Stimulated activated CD8-positive, alpha-beta memory T cell treated with anti-CD3 and anti-CD28 coated beads, Interleukin-7, amount 100 ng/mL, for 1 hour (primary cell): Measurements from ENCODE around the gene ZNF30.
"Not testable (repeated sequence)": the region's sequence is repeated elsewhere in the genome, so short reads cannot be mapped to it uniquely, and the experiment has no call there.

Experiments
- DNase-seq, 2 donors: peaks; one replicate each; pipeline ENCODE4 v3.0.0-alpha.2; 2020; ENCODE audit warnings: low read depth in 2 of 2

Gene ZNF30

DNA sequence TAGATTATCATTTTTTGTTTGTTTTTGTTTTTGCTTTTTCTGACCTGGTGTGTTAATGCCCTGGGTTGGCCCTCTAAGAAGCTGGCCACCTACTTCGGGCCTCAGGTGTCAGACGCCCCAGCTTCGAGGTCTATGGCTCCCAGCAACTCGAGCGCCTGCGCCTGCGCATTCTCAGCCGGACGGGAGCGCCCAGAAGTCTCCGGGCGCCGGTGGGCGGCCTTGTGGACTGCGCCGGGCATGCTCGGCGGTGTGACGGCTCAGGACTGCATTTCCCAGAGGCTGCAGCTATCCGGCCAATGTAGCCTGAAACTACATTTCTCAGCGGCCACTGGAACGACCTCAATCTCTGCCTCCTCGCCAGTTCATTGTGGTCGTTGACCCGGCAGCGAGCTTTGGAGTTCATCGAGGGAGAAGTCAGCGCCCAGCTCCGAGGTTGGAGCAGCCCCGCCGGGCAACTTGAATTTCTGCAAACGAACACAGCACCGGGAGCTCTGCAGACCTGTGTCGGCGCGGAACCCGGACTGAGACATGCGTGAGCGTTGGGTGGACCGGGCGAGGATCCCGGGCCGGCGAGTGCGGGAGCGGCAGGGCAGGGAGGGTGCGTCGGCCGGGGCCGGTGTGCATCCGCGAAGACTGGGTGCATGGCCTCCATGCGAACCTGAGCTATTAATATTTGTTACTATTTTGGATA is at the start of gene ZNF30:
Gene ZNF30 (plus strand): TSS at position 219 of the 691 bp plus-strand sequence. CDS start 3,045 bp downstream, outside the sequence.
- peak; percentile 58 to 61 for DNase-seq

DNA sequence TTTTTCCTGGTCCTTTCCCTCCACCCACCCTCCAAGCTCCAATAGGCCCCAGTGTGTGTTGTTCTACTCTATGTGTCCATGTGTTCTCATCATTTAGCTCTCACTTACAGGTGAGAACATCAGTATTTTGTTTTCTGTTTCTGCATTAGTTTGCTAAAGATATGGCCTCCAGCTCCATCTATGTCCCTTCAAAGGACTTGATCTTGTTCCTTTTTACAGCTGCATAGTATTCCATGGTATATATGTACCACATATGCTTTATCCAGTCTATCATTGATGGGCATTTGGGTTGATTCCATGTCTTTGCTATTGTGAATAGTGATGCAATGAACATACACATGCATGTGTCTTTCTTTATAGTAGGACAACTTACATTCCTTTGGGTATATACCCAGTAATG is 47.1 kb upstream of the ZNF30 start:
- no peak for DNase-seq

DNA sequence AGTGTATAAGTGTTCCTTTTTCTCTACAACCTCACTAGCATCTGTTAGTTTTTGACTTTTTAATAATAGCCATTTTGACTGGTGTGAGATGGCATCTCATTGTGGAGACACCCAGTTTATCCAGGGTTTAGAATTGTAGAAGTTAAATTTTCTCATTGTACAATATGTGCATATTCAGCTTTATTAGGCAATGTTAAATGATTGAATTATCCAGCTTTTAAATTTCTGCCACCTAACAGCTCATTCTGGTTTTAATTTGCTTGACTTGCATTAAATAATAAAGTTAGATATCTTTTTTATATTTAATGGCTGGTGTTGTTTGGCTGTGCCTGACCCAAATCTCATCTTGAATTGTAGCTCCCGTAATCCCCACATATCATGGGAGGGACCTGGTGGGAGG is 46.7 kb upstream of the ZNF30 start:
- DNase-seq: no peak

DNA sequence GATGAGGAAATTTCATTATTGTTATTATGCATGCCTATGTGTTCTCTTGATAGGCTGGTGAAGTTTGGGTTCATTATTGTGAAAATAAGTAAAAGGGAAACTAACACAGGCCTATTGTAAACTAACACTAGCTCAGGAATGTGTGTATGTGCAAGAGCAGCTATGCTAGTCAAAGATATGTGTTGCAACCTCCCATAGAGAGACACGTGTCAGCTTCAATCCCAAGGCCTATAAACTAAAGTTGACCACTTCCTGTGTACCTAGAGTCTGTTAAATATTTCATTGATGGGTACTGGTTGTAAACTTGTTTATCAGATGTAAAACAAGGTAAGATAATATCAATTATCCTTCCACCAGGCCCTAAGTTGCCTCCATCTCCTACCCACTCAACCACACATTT is 44.7 kb upstream of the ZNF30 start:
- no peak for DNase-seq

DNA sequence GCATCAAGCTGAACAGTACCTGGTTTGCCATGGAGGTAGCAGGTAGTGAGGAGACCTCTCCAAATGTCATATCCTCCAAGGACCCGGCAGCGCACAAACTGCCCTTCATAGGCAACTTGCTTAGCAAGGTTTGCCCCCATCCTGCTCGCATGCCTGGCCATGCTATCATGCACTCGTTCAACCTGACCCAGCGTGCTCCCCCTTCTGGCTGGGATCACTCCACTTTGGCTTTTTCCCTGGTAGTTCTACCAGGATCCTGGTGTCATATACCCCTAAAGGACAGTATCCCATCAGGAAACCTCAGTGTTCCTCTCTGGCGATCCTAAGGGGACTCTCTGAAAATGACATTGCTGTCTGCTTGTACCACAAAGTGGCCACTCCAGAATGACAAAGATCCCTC is 38.6 kb upstream of the ZNF30 start:
- DNase-seq: no peak

DNA sequence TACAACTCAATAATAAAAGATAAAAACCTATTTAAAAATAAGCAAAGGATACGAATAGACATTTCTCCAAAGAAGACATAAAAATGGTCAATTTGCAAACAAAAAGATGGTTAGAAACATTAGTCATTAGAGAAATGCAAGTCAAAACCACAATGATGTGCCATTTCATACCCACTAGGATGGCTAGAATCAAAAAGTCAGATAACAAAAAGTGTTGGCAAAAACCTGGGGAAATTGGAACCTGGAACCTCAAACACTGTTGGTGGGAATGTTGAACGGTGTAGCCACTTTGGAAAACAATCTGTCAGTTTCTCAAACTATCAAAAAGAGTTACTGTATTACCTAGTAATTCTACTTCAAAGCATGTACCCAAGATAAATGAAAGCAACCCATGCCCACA is 26.5 kb upstream of the ZNF30 start:
- no peak for DNase-seq

DNA sequence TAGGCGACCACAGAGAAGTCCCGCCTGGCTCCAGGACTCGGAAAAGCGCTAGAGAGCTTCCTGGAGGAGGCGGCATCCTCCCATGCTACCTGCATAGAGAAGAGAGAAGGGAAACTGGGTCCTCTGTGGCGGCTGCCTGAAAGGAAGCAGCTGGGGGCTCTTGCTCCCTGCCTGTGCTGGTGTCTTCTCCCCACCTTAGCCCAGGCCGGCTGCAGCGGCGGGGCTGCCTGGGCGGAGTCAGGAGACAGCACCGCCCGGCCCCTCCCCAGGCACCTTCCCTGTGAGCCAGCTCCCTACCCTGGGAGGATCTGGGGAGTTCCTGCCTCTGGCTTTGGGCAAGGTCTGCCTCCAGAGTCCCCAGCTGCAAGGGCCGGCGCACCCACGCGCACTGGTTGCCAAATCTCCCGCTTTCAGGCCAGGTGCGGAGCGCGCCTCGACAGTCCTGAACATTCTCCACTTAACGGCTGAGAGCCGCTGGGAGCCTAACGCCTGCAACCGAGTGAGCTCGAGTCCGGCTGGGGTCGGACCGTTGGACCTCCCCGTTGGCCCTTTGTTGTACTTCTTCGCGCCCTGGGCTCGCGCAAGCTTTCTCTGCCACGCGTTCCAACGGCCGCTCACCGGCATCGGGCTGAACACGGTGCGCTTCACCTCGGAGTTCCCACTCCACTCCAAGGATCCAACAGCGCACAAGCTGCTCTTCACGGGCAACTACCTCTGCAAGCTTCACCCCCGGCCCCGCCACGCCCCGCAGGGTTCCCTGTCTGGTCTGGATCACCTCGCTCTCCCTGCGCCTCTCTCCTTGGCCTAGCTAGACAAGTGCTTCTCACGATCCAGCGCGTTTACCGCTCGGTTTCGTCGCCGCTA is 21.8 kb upstream of the ZNF30 start:
- DNase-seq: no peak

DNA sequence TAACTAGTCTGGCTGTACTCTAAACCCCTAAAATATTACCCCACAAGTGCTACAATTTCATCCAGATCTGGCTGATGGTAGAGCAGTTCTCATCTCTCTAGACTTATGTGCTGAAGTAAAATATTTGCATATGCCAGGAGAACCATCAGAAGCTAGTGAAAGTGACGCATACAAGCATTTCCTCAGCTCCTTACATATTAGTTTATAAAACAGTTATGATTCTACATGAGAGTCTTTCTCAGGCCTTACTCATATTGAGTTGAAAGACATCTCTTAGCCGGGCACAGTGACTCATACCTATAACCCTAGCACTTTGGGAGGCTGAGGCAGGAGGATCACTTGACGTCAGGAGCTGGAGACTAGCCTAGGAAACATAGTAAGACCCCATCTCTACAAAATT is 15.9 kb upstream of the ZNF30 start:
- no peak for DNase-seq

DNA sequence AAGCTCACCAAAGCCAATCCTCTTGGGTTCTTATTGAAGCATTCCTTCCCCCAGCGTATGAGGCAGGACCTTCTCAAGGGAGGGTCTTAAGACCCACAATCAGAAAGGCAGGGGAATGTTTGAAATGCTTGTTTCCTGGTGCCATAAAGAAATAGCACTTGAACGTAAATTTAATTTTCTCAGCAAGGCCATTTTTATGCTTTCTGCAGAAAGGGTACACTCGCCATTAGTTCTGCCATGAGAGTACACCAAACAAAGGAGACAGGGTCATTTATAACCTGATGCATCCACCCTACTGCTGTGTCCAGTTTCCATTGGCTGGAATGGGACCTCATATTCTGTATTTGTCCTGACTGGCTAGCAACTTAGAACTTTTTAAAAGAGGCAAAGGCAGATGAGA is 9.6 kb upstream of the ZNF30 start:
- DNase-seq: not testable (repeated sequence)

DNA sequence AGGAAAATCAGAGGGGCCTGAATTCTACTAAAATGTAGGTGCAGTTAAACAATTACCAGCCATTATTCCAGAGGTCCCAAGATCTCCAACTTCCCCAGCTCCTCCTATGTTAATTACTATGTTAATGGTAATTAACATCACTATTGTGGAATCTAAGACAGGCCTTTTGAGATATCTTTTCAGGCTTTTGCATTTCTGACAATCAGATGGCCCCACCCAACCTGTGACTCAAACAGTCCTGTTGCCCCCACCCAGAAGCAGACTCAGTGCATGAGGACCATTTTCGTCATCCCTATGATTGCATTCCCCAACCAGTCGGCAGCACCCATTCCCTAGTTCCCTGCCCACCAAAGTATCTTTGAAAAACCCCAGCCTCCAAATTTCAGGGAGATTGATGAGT is 8.5 kb upstream of the ZNF30 start:
- DNase-seq: no peak

DNA sequence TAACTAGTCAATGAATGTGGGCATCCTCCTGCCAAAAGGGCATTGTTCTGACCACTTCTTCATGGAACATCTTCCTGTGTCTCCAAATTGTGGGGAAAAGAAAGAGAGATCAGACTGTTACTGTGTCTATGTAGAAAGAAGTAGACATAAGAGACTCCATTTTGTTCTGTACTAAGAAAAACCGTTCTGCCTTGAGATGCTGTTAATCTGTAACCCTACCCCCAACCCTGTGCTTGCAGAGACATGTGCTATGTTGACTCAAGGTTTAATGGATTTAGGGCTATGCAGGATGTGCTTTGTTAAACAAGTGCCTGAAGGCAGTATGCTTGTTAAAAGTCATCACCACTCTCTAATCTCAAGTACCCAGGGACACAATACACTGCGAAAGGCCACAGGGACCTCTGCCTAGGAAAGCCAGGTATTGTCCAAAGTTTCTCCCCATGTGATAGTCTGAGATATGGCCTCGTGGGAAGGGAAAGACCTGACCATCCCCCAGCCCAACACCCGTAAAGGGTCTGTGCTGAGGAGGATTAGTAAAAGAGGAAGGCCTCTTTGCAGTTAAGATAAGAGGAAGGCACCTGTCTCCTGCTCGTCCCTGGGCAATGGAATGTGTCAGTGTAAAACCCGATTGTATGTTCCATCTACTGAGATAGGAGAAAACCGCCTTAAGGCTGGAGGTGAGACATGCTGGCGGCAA is 6.5 kb upstream of the ZNF30 start:
- DNase-seq: not testable (repeated sequence)

DNA sequence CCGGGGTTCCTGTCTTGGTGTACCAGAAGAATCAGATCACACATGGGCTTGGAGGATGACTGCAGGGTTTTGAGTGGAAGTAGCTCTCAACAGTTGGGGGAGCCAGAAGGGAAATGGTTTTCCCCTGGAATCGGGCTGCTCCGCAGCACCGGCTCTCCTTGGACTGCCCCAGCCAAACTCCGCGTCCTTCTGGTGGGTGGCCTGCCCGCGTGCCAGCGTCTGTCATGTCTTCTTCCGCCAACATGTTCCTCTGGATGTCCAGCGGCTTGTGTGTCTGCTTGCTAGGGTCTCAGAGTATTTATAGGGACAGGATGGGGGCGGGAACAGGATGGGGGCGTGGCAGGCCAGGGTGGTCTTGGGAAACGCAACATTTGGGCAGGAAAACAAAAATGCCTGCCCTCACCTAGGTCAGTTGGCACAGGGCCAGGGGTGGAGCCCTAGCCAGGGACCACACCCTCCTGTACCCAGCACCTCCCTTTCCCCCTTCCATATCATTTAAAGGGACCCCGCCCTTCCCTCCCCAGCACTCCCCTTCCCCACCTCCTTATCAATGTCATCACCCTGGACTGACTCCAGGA is 1.3 kb upstream of the ZNF30 start:
- no peak for DNase-seq

DNA sequence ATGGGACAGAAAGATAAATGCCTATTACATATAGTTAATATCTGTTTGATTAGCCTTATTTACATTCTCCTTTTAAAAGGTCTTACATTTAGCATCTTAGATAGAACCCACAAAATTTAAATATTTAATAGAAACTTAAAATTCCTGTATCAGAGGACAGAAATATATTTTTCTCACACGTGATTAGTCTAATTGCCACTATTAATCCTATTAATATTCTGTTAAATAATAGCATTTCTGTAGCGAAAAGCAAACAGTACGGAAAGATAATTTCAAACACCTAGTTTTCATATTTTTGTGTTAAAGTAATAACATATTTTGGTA is 380 bp upstream of the ZNF30 start:
- DNase-seq: no peak

DNA sequence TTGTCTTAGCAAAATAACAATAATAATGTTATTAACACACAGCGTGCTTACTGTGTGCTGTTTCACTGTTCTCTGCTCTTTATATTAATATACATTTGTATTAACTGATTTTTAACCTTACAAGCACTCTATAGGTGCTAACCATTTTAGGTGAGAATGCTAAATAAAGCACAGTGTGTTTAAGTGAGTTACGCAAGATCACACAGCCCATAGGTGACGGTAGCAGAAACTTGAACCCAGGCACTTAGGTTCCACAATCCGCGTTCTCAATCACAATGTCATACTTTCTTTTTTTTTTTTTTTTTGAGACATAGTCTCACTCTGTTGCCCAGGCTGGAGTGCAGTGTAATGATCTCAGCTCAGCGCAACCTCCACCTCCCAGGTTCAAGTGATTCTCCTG is 5.8 kb downstream of the ZNF30 start:
- DNase-seq: no peak

DNA sequence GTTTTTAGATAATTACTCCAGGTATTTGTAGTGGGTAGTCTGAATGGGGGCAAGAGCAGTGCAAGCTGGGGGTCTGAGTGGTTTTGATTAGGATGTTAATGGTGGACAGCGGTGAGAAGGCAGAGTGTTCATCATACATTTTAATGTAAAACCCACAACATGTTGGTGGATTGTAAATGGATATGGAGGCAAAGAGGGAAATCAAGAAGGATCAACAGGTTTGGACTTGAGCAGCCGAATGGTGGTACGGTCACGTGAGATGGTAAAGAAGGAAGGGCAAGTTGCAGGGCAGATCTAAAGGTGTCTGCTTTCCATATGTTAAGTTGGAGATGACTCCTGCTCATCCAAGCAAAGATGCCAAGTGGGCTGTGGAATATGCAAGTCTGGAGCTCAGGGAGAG is 9.5 kb downstream of the ZNF30 start:
- no peak for DNase-seq

DNA sequence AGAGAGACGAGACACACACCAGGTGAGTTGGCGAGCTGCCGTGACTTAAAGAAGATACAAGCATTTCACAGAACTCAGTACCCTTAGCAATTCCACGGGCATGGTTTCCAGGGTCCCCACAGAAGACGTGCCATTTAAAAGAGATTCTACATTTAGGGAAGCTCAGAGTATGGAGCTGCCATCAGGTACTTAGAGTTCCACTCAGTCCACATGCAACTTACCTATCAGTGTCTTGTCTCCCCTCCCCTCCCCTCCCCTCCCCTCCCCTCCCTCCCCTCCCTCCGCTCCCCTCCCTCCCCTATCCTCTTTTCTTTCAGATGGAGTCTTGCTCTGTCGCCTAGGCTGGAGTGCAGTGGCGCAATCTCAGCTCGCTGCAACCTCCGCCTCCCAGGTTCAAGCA is 12.2 kb downstream of the ZNF30 start:
- no peak for DNase-seq

DNA sequence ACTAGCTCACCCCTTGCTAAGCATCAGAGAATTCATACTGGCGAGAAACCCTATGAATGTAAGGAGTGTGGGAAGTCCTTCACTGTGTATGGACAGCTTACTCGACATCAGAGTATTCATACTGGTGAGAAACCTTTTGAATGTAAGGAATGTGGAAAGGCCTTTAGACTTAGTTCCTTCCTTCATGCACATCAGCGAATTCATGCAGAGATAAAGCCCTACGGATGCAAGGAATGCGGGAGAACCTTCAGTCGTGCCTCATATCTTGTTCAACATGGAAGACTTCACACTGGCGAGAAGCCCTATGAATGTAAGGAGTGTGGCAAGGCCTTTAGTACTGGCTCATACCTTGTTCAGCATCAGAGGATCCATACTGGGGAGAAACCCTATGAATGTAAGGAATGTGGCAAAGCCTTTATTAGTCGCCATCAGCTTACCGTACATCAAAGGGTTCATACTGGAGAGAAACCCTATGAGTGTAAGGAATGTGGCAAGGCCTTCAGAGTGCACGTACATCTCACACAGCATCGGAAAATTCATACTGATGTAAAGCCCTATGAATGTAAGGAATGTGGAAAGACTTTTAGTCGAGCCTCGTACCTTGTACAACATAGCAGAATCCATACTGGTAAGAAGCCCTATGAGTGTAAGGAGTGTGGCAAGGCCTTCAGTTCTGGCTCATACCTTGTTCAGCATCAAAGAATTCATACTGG is 17.3 kb downstream of the ZNF30 start:
- DNase-seq: no peak

DNA sequence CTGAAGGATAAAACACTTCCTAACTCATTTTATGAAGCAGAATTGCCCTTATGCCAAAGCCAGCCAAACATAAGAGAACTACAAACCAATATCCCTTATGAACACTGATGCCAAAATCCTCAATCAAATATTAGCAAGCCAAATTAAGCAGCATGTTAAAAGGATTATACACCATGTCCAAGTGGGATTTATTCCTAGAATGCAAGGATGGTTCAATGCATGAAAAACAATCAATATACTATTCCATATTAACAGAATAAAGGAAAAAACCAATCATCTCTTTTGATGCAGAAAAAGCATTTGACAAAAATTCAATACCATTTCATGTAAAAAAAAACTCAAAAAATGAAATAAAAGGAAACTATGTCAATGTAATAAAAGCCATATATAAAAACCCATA is 26.4 kb downstream of the ZNF30 start:
- no peak for DNase-seq

DNA sequence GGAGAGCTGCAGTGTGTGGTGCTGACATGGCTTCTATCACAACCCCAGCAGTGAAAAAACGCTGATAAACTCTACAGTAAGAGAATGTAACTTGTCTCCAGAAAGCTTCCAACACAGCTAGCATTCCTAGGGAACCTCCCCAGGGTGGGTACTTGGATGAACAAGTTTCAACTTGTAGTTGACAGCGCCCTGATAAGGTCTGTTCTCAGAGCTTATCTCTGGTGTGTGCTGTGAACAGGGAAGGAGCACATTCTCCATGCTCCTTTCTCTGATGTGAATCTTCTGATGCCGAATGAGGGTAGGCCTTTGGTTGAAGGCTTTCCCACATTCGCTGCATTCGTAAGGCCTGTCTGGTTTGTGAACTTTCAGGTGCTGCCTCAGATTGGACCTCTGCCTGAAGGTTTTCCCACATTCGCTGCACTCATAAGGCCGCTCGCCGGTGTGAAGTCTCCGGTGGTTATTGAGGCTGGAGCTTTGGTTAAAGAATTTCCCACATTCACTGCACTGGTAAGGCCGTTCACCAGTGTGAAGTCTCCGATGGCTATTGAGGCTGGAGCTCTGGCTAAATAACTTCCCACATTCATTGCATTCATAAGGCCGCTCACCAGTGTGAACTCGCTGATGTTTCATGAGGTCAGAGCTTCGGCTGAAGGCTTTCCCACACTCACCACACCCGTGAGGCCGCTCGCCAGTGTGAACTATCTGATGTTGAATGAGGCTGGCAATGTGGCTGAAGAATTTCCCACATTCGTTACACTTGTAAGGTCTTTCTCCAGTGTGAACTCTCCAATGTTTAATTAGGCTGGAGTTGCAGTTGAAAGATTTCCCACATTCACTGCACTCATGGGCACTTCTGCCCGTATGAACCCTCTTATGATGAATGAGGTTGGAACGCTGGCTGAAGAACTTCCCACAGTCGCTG is 31.4 kb downstream of the ZNF30 start:
- DNase-seq: no peak

DNA sequence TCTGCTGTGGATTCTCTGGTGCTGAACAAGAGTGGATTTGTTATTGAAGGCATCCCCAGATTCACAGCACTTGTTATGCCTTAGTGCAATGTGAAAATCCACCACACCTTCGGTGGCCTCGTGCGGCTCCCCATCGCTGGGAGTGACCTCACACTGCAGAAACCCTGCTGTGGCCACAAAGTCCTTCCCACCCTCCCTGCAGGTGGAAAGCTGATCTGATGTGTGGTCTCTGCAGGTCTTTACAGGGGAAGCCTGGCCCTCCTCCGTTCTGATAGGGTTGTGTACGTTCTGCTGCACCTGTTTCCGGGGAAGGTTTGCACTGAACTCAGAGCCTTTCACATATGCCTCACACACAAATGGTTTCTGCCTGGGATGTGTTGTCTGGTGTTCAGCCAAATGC is 32.3 kb downstream of the ZNF30 start:
- DNase-seq: no peak
